ENCODE results near the gene EFNA4. TPM values are rescaled to one million over a fixed set of nuclear protein-coding genes. Genes with fewer than 3 reads are reported as not detected.

Gene EFNA4
- total RNA-seq, 2 donors from 2014 or later, result 23.0 to 33.5 TPM

- no peak for DNase-seq
- no peak for ATAC-seq
- intact Hi-C loops (cut with DNase I, micrococcal nuclease), result no loop called here
These were observed 33.9 kb upstream of the EFNA4 start for GRCh38 chr1:155029513-155030242.

GRCh38 chr1:155030243-155030795, 33.2 kb upstream of the EFNA4 start:
- ATAC-seq (no peak), DNase-seq (no peak)
- intact Hi-C loops (cut with DNase I, micrococcal nuclease), result no loop called here

- intact Hi-C loops (cut with DNase I, micrococcal nuclease), result no loop called here
- no peak for DNase-seq
- no peak for ATAC-seq
These were observed 32.6 kb upstream of the EFNA4 start for GRCh38 chr1:155030899-155031298.

GRCh38 chr1:155032886-155033285, 30.7 kb upstream of the EFNA4 start:
- DNase-seq (no peak), ATAC-seq (no peak)
- intact Hi-C loops (cut with DNase I, micrococcal nuclease), result no loop called here

GRCh38 chr1:155033524-155033923, 30.0 kb upstream of the EFNA4 start, which contains the start of the genes DCST1 and DCST2:
Gene DCST1, plus strand, starts transcription at chr1:155033824. Its CDS starts 213 bp downstream, at chr1:155034037.
Gene DCST2, minus strand, starts transcription at chr1:155033781. Its CDS starts 80 bp downstream, at chr1:155033701.
- DNase-seq (no peak), ATAC-seq (no peak)
- intact Hi-C loops (cut with DNase I, micrococcal nuclease), result no loop called here

GRCh38 chr1:155034318-155035208, 29.0 kb upstream of the EFNA4 start:
- intact Hi-C loops (cut with DNase I, micrococcal nuclease), result no loop called here
- DNase-seq (no peak), ATAC-seq (no peak)

GRCh38 chr1:155035936-155036335, 27.6 kb upstream of the EFNA4 start:
- intact Hi-C loops (cut with DNase I, micrococcal nuclease), result no loop called here
- no peak for ATAC-seq
- no peak for DNase-seq

- intact Hi-C loops (cut with DNase I, micrococcal nuclease), result no loop called here
- no peak for DNase-seq
- ATAC-seq, result no peak
These were observed 26.5 kb upstream of the EFNA4 start for GRCh38 chr1:155037043-155037442.

GRCh38 chr1:155037851-155038441, 25.6 kb upstream of the EFNA4 start:
- DNase-seq (peak; percentile 37 to 61), ATAC-seq (peak; percentile 74)

GRCh38 chr1:155038602-155039307, 24.8 kb upstream of the EFNA4 start:
- intact Hi-C loops (cut with DNase I, micrococcal nuclease), result no loop called here
- peak; percentile 84 for ATAC-seq
- peak; percentile 63 to 87 for DNase-seq

More at GRCh38 chr1:155037851-155038441, 25.6 kb upstream of the EFNA4 start:
- intact Hi-C loops (cut with DNase I, micrococcal nuclease), result no loop called here

- DNase-seq (no peak), ATAC-seq (no peak)
- intact Hi-C loops (cut with DNase I, micrococcal nuclease), result no loop called here
These were observed 24.3 kb upstream of the EFNA4 start for GRCh38 chr1:155039308-155039669.

GRCh38 chr1:155040358-155041093, 23.0 kb upstream of the EFNA4 start:
- ATAC-seq (no peak), DNase-seq (no peak)
- intact Hi-C loops (cut with DNase I, micrococcal nuclease), result no loop called here

GRCh38 chr1:155042789-155043188, 20.8 kb upstream of the EFNA4 start:
- no peak for ATAC-seq
- no peak for DNase-seq
- intact Hi-C loops (cut with DNase I, micrococcal nuclease), result no loop called here

GRCh38 chr1:155043301-155043702, 20.2 kb upstream of the EFNA4 start:
- intact Hi-C loops (cut with DNase I, micrococcal nuclease), result no loop called here
- DNase-seq, result peak; percentile 74 to 86
- peak; percentile 72 for ATAC-seq

- ATAC-seq, result peak; percentile 71
- peak; percentile 61 to 73 for DNase-seq
- intact Hi-C loops (cut with DNase I, micrococcal nuclease), result no loop called here
These were observed 19.7 kb upstream of the EFNA4 start for GRCh38 chr1:155043793-155044192.

- peak; percentile 5 for ATAC-seq
These were observed 19.2 kb upstream of the EFNA4 start for GRCh38 chr1:155044365-155044764.

GRCh38 chr1:155044812-155045657, 18.5 kb upstream of the EFNA4 start:
- intact Hi-C loops (cut with DNase I, micrococcal nuclease), result no loop called here
- ATAC-seq (peak; percentile 74), DNase-seq (peak; percentile 85 to 90)

More at GRCh38 chr1:155044365-155044764, 19.2 kb upstream of the EFNA4 start:
- intact Hi-C loops (cut with DNase I, micrococcal nuclease), result no loop called here
- no peak for DNase-seq

Data from left colon (tissue), 2 donors.